T-helper 2 cell treated with Interferon-gamma antibody and Interleukin-4, amounts not matched to agents 100 ng/mL and 5 ng/mL, for 36 hours (primary cell): Measurements from ENCODE around the gene SIK3. TPM values are rescaled to one million over a fixed set of nuclear protein-coding genes. Genes with fewer than 3 reads are reported as not detected.

Experiments used
- intact Hi-C: fragments of 100-400 bp; cut with micrococcal nuclease; formaldehyde crosslinking; loops from one replicate; pipeline ENCODE4 v1.15.1; 2023
- total RNA-seq: library from RNA; stranded (reverse); gene quantifications from 2 replicates; pipeline ENCODE4 v1.2.3, GENCODE V29; 2022

The SIK3 gene
- total RNA-seq, 1 donor from 2014 or later = 27.1 TPM

DNA sequence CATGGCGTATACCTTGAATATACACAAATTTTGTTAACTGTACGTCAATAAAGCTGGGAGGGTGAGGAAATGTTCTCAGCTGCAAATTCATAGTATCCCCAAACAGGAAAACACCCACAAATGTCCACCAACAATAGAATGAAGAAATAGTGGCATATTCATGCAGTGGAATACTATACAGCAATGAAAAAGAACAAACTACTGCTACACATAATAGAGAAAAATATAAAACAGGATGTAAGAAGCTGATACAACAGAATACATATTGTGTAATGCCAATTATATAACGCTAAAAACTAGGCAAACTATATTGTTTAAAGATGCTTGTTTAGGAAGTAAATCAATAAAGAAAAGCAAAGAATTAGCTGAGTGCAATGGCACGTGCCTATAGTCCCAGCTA is 81.5 kb downstream of the SIK3 start:
- intact Hi-C loops = no loop called here

DNA sequence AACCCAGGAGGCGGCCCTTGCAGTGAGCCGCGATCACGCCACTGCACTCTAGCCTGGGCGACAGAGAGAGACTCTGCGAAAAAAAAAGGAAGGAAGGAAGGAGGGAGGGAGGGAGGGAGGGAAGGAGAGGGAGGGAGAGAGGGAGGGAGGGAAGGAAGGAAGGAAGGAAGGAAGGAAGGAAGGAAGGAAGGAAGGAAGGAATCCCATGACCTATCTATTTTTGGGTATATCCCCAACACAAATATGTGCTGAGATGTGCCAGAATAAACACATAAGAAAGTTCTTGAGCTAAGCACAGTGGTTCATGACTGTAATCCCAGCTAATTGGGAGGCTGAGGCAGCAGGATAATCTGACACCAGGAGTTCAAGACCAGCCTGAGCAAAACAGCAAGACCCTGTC is 82.0 kb downstream of the SIK3 start:
- intact Hi-C loops = no loop called here

DNA sequence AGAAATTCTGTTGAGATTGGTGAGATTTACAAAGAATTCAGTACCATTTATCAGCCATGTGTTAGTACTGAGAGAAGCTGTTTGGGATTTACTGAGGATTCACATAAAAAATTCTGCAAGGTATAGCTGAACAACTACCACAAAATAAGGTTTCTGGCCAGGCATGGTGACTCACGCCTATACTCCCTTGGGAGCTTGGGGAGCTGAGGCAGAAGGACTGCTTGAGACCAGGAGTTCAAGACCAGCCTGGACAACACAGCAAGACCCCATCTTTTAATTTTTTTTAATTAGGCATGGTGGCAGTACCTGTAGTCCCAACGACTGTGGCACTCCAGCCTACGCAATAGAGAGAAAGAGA is 86.7 kb downstream of the SIK3 start:
- intact Hi-C loops = no loop called here

DNA sequence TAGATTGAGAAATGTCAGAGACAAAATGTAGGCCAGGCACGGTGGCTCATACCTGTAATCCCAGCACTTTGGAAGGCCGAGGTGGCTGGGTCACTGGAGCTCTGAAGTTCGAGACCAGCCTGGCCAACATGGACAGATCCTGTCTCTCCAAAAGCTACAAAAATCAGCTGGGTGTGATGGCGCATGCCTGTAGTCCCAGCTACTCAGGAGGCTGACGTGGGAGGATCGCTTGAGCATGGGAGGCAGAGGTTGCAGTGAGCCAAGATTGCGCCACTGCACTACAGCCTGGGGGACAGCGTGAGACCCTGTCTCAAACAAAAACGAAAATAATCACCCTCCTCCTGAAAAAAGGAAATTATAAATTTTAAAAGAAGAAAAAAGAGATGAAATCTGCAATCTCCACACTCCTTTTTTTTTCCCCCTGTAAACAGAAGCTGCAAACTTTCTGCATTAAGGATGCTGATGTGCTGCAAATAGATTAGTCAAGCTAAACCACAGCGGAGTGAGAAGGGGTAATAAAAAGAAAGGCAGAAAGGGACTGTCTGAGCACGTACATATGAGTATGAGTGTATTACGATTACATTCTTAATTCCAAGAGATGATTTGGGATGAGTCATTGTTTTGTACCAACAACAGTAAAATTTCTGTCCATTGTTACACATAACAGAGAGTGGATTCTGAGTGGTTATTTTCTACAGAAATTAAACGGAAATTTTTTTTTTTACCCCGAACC is 87.3 kb downstream of the SIK3 start:
- intact Hi-C loops = no loop called here

DNA sequence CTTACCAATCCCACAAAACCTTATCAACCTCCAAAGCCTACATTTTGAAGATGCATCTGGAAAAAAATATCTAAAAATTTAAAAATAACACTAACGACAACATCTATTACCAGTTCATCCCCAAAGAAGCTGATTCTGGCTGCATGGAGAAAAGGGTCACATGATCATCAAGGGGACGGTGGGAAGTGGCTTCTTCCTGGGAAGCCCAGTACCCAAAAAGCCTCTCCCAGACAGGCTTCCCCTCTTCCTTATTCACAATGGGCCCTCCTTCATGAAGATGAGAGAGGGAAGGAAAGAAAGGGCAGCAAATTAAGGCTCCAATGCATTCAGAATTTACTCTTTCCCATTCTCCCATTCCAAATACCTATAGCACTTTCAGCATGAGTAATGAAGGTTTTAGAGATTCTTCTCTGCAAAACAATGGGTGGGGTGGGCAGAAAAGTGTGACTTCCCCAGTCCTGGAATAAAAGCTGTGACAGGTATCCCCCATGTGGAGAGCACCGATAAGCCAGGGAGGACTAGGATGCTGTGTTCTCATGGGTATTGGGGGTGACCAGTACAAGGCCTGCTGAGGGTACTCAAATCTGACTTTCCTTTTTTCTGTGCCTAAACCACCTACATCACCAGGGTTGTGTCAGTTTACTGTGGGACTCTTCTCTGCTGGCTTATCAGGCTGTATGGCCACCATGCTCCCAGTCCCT is 88.2 kb downstream of the SIK3 start:
- intact Hi-C loops = no loop called here

DNA sequence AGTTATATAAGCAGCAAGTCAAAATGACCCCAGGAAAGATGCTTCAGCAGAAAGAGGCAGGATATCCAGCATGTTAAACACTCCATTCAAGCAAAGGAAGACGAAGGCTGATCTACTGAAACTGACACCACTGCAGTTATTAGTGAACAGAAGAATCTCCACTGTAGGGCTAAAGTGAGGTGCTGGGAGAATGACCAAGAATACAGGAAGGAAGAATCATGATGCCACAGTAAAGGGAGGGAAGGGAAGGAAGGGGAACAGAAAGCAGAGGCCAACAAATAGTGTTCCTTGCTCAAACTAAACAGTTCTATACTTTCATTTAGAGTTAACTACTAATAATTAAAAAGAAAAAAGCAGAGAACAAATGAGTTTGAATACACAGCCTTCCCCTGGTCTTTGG is 92.5 kb downstream of the SIK3 start:
- intact Hi-C loops = no loop called here

DNA sequence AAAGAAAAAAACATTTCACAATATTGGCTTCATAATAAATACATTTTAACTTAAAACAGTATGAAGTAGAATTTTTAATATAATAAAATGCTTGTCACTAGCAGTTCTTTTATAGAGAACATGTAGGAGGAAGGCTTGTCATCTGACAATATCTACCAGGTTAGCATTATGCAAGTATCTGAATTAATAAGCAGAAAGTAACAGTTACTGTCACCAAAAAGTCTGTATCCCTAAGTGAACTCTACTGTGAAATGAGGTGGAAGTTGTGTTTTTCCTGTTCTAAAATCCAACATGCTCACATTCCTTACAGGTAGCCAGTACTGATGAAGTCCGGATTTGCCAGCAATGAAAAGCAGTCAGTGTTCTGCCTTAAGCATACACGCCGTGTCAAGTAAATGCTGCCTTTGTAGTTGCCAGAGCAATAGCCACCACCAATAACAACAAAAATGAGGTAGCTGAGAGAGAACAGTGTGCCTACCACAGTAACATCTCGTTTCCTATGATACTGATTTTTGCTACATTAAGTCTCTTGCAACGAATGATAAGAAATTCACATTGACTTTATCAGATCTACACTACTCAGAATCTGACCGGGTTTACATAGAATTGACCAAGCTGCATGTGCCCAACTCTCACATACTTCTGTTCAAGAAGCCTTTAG is 95.5 kb downstream of the SIK3 start:
- intact Hi-C loops = loop anchor here (2.0 to 5.0 kb wide), 4 partner anchors 16 to 96 kb away; partner anchors contain the start of gene SIK3

DNA sequence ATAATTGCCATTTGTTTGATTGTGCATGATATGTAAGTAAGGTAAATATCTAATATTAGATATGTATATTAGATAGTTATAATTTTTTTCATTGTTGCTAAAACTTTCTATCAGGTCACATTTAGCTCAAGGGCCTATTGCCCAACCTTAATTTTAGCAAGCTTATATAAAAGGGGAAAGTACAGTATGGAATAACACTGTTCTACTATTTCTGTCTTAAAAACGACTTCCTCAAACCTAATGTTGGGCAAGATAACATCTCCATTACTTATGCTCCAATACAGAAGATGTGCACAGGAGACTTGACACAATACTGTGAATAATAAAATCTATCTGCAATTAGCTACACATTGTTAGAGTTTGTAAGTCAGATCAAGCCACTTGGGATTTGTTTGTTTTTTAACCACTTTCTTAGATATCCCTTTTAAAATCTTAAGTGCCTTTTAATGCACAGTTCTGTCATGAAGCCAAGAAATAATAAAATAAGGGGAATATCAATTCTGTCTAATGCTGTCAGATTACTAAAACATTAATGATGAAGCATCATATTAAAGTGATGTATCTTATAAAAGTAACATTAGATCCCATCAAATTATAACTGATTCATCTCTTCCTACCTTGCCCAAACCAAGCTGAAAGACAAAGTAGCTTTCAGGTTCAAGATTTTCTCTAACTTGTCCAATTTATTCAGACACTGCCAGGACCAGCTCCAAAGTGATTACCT is 98.1 kb downstream of the SIK3 start:
- intact Hi-C loops = loop anchor here (5.0 kb wide), 1 partner anchor 68 kb away; no protein-coding TSS in a partner anchor

DNA sequence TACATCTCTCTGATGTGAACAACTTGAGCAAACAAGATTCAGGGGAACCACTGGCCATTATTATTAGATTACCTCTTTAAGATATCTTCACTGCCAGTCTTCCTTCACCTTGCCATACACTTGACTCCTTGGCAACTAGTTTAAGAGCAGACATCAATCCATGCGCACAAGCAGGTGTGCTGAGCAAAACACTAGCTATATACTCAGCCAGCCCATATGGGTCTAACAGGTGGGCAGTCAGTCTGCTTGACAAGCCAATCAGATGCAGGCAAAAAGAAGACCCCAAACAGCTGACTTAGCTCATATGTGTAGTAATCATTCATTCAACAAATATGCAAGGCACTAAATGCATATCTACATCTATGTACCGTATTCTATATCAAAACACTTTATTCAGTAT is 101.2 kb downstream of the SIK3 start:
- intact Hi-C loops = no loop called here

DNA sequence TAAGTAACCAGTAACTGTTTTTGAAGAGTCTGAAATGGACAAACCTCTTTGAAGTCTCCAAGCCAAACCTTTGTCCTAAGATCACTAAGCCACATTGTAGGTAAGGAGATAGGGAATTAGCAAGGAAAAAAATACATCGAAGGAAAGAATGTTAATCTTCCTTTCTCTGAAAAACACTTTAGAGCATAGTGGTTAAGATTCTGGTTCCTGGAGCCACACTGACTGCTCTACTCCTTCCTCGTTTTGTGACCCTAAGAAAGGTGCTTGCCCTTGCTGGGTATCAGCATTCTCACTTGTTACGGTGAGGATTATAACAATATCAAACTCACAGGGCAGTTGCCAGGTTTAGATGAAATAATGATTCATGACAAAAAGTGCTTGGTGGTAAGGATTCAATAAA is 104.0 kb downstream of the SIK3 start:
- intact Hi-C loops = no loop called here

DNA sequence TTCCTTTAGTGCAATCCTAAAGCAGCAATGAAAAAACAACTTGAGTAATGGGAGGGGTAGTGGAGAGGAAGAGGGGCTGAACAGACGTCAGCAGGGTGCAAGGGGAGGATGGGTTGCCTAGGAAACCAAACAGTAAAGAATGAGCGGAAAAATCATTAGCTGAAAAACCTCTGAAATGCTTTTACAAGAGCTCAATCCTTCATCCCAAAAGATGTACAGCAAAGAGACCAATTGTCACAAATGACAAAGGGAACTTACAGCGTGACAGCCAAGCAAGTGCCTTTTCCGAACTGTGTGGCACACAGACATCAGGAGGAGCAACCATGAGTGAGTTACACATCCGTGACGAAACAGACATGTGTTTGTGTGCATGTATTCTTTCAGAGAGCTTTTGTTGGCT is 104.6 kb downstream of the SIK3 start:
- intact Hi-C loops = no loop called here

DNA sequence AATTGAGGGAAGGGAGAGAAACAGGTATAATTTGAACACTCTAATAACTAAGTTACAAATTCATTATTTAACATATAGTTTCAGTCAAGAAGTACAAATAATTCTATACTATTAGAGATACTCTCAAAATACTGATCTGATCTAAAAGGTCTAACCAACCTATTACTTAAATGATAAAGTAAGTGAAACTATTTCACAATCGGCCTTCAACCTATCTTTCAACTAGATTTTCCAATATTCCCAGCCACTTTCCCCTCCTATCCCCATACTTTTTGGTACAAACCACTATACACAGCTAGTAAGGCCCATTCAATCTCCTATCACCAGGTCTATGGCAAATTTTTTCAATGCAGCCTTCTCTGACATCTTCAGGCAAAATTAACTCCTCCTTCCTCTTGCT is 106.7 kb downstream of the SIK3 start:
- intact Hi-C loops = no loop called here

DNA sequence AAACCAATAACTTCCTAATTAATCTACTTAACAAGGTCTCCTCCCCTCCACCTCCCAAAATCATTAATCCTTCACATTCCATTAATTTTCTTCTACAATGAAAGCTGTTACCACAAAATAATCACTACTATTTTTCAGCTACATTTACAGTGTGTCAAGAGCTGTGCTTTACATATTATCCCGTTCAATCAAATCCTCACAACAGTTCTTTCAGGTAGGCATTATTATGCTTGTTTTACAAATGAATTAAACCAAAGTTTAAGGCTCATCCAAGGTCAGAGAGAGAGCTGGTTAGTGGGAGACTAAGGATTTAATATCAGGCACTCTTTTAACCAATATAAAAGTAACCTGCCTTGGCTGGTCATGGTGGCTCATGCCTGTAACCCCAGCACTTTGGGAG is 107.4 kb downstream of the SIK3 start:
- intact Hi-C loops = no loop called here

DNA sequence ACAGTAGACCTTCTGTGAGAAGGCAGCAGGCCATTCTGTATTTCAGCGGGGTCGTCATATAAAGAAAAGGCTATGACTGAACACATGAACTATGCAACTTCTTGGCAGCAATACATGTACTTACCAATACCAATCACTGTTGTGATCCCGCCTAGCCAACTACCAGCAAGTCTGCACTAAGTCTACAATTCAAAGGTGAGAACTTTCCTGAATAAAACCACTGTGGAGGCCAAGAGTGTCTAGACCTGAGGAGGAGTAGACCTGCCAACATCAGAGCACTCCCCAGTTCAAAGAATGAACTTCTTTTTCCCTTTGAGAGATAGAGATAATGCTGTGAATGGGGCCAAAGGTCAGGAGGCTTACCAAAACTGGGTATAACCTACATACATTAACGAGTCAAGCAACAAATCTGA is 108.2 kb downstream of the SIK3 start:
- intact Hi-C loops = no loop called here

DNA sequence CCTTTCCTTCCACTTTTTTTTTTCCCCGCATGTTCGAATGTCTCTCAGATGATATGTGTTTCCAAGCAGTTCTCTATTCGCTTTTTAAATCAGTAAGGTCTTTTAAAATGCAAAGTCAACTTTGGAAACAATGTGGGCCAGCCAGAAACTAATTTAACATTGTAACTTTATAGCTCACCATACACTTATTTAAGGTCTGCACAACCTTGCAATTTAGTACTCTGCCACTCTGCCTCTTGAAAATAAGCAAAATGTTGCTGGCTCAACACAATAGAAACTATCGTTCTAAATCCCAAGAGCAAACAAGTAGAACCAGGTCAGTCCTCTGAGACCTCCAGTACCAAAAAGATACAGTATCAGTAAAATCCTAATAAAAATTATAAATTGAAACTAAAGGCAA is 109.0 kb downstream of the SIK3 start:
- intact Hi-C loops = loop anchor here (5.0 kb wide), 1 partner anchor 57 kb away; no protein-coding TSS in a partner anchor

DNA sequence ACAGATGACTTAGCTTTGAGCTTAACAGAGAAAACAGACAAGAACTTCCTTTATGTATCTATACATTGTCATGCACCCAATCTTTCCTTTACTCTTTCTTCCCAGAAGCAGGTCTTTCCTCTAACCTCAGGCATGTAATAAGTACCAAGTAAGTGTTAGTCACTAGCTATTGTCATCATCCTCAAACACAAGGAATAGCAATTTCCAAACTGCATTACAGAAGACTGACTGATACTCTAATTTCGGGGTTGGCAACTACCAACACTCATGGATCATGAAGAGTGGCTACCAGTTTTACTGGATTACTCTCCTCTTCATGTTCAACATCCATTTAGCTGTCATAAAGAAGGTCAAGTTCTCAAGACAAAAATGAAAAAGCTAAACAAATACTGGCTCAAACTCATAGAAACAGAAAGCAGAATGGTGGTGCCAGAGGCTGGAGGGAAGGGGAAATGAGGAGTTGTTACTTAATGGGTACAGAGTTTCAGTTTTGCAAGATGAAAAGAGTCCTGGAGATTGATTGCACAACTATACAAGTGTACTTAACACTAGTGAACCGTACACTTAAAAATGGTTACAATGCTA is 111.6 kb downstream of the SIK3 start:
- intact Hi-C loops = loop anchor here (2.0 to 5.0 kb wide), 2 partner anchors 16 to 54 kb away; no protein-coding TSS in a partner anchor

DNA sequence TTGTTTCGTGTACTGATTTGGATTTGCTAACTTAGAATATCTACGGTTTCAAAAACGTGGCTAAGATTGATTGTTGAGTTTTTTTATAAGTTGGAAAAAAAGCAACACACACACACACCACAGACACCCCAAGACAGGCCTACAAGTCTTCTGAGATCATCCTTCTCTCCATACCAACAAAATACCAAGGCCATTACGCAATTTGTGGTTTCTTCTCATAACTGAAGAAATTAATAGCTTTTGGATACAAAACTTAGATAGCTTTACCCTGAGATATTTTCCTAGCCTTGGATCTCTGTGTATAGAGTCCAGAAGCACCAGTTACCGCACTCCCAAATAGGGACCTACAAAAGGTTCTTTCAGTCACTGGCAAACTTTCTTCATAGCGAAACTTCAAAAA is 113.6 kb downstream of the SIK3 start:
- intact Hi-C loops = no loop called here

DNA sequence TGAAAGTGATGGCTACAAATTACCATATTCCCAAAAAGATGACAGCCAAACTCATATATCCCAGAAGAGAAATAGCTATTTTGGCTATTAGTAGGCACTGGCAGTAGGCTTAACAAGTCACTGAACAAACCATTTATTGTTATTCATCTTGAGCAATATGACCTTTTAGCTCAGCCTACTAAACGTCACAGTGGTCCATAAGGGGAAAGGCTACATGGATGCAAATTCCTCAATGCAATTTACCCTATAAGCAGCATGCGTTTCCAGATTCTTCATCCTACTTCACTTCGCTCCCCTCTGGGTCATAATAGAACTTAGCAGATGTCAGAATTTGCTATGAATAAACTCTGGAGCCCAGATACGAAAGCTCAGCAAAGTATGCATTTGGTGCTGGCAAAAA is 114.0 kb downstream of the SIK3 start:
- intact Hi-C loops = no loop called here

DNA sequence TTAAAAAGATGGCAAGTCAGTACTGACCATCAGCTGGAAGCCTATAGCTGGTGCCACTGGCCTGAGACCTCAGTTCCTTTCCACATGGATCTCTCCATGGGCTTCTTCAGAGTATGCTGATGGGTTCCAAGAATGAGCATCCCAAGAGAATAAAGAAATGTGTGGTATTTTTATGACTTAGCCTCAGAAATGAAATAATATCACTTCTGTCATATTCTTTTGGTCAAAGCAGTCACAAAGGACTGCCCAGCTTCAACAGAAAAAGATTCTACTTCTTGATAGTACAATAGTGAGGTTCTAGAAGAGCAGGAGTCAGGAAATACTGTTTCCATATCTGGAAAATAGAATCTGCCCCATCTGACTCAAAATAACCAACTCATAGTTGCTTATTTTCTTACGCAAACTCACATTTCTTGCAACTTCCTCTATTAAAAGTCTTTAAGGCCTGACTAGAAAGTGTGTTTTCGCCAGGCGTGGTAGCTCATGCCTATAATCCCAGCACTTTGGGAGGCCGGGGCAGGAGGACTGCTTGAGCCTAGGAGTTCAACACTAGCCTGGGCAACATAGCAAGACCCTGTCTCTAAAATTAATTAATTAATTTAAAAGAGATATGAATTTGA is 116.9 kb downstream of the SIK3 start:
- intact Hi-C loops = no loop called here

DNA sequence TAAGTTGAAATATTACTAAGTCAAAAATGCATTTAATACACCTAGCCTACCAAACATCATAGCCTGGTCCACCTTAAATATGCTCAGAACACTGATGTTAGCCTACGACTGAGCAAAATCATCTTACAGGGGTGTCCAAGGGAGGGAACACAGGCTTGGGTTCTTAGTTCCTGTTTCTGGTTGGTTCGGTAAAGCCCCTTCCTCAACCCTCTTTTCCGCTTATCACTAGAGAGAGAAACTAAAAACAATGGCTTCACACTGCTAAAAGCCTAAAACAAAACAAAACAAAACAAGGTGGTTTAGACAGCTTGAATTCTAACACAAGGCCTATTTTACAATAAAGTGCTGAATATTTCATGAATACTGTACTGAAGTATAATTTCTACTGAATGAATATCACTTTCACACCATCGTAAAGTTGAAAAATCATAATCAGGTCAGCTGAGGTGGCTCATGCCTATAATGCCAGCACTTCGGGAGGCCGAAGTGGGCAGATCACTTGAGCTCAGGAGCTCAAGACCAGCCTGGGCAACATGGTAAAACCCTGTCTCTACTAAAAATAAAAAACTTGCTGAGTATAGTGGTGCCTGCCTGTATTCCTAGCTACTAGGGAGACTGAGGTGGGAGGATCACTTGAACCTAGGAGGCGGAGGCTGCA is 118.0 kb downstream of the SIK3 start:
- intact Hi-C loops = no loop called here
